Activated effector memory CD4-positive, alpha-beta T cell treated with Interleukin-2 at 50 U/mL for 16 hours (primary cell): Measurements from ENCODE around the gene DTNB.

Source experiments
- DNase-seq: peaks from one replicate; pipeline ENCODE4 v3.0.0-alpha.2; 2020

DTNB gene

GRCh38 chr2:25335204-25335603 is 338.2 kb downstream of the DTNB start:
- no peak for DNase-seq

GRCh38 chr2:25334482-25334881 is 338.9 kb downstream of the DTNB start:
- DNase-seq: no peak

- no peak for DNase-seq
Observed at GRCh38 chr2:25333981-25334380, 339.4 kb downstream of the DTNB start.

GRCh38 chr2:25332571-25332970 is 340.8 kb downstream of the DTNB start:
- no peak for DNase-seq

GRCh38 chr2:25331686-25332365 is 341.6 kb downstream of the DTNB start:
- no peak for DNase-seq

GRCh38 chr2:25330937-25331336 is 342.4 kb downstream of the DTNB start:
- no peak for DNase-seq

GRCh38 chr2:25330273-25330672 is 343.1 kb downstream of the DTNB start:
- no peak for DNase-seq

- no peak for DNase-seq
Observed at GRCh38 chr2:25328152-25329085, 345.0 kb downstream of the DTNB start.
